Activated T-cell treated with anti-CD3 and anti-CD28 coated beads, Interleukin-2, amount 50 U/mL, for 4 hours (primary cell): ENCODE results near the gene SUSD1. TPM values are rescaled to one million over a fixed set of nuclear protein-coding genes. Genes with fewer than 3 reads are reported as not detected.

Experiments used
- ATAC-seq, 2 donors: fragments of 200-7000 bp; cut with Tn5 transposase; one replicate each; pipeline ENCODE4 v1.10.0; 2021
- DNase-seq: peaks from one replicate; pipeline ENCODE4 v3.0.0-alpha.2; 2020
- H3K27me3 Mint-ChIP-seq: one replicate; pipeline ENCODE4 v1.8.0; 2021; ENCODE audit warnings: low read depth, mixed read lengths
- H3K36me3 Mint-ChIP-seq: one replicate; pipeline ENCODE4 v1.8.0; 2022; ENCODE audit warnings: mixed read lengths; ENCODE audit not compliant: insufficient read depth
- H3K4me1 Mint-ChIP-seq: one replicate; pipeline ENCODE4 v1.8.0; 2021; ENCODE audit warnings: low read depth, mixed read lengths
- H3K4me3 Mint-ChIP-seq: one replicate; pipeline ENCODE4 v1.8.0; 2021; ENCODE audit warnings: mild to moderate bottlenecking, moderate library complexity, mixed read lengths
- H3K9me3 Mint-ChIP-seq: one replicate; pipeline ENCODE4 v1.8.0; 2021; ENCODE audit warnings: mixed read lengths
- total RNA-seq, 3 donors: library from RNA; stranded (reverse); gene quantifications; one replicate each; pipeline ENCODE4 v1.2.1, GENCODE V29; 2021

Gene SUSD1
- total RNA-seq, 3 donors from 2014 or later, result 2.3 to 2.7 (median 2.4) TPM

GRCh38 chr9:111992523-111992922 lies 182.6 kb downstream of the SUSD1 start:
- H3K4me3 Mint-ChIP-seq, result no peak overlapping the region
- no peak for DNase-seq
- ATAC-seq, result peak; percentile 82 to 90
- no peaks in the 10 kb centered on the region for H3K36me3 Mint-ChIP-seq
- no peaks in the 10 kb centered on the region for H3K27me3 Mint-ChIP-seq
- H3K4me1 Mint-ChIP-seq, result peaks cover 30% of the 10 kb centered on the region
- H3K9me3 Mint-ChIP-seq, result peaks cover 6% of the 10 kb centered on the region

- Mint-ChIP-seq H3K4me1 (peaks cover 34% of the 10 kb centered on the region), H3K4me3 (no peak overlapping the region), H3K27me3 (no peaks in the 10 kb centered on the region), H3K9me3 (peaks cover 6% of the 10 kb centered on the region), H3K36me3 (no peaks in the 10 kb centered on the region)
- DNase-seq (no peak), ATAC-seq (no peak)
Measured at GRCh38 chr9:111991179-111991578, 183.9 kb downstream of the SUSD1 start.

Other genes starting within 250 kb of the SUSD1 start
- 10 to 100 TPM; 73.1 to 81.1 (median 73.5) TPM for gene PTBP3, start 158.3 kb upstream of the SUSD1 start, total RNA-seq
- gene HSDL2, start 204.8 kb upstream of the SUSD1 start, total RNA-seq, result 1 to 10 TPM; 4.7 to 7.8 (median 5.7) TPM